Hematopoietic multipotent progenitor cell treated with erythropoietin and hydrocortisone succinate and interleukin-3 and kit ligand, for 4 days (in vitro differentiated cells): ENCODE results near the gene SLIT3.

Experiments used
- DNase-seq: peaks from one replicate; pipeline ENCODE4 v3.0.0-alpha.2; 2015

The SLIT3 gene

GRCh38 chr5:168681556-168682183 is 619.3 kb downstream of the SLIT3 start:
- DNase-seq = peak; percentile 5

- DNase-seq = no peak
Observed at GRCh38 chr5:168680395-168680794, 620.5 kb downstream of the SLIT3 start.

GRCh38 chr5:168679515-168679920 is 621.4 kb downstream of the SLIT3 start:
- peak; percentile 79 for DNase-seq

- no peak for DNase-seq
Observed at GRCh38 chr5:168676501-168676900, 624.4 kb downstream of the SLIT3 start.

- DNase-seq = no peak
Observed at GRCh38 chr5:168675883-168676408, 625.0 kb downstream of the SLIT3 start.

- no peak for DNase-seq
Observed at GRCh38 chr5:168674893-168675482, 626.0 kb downstream of the SLIT3 start.

- no peak for DNase-seq
Observed at GRCh38 chr5:168672888-168673287, 628.1 kb downstream of the SLIT3 start.

- no peak for DNase-seq
Observed at GRCh38 chr5:168672016-168672415, 628.9 kb downstream of the SLIT3 start.

- no peak for DNase-seq
Observed at GRCh38 chr5:168670881-168671575, 629.9 kb downstream of the SLIT3 start.

GRCh38 chr5:168669668-168670378 is 631.1 kb downstream of the SLIT3 start:
- DNase-seq = no peak

- no peak for DNase-seq
Observed at GRCh38 chr5:168669156-168669555, 631.8 kb downstream of the SLIT3 start.

- no peak for DNase-seq
Observed at GRCh38 chr5:168668078-168668477, 632.9 kb downstream of the SLIT3 start.

GRCh38 chr5:168667301-168667840 is 633.6 kb downstream of the SLIT3 start:
- DNase-seq = no peak

GRCh38 chr5:168666356-168666755 is 634.6 kb downstream of the SLIT3 start:
- no peak for DNase-seq

GRCh38 chr5:168663276-168664004 is 637.5 kb downstream of the SLIT3 start:
- no peak for DNase-seq

GRCh38 chr5:168661593-168662485 is 639.1 kb downstream of the SLIT3 start:
- no peak for DNase-seq

GRCh38 chr5:168660691-168661090 is 640.2 kb downstream of the SLIT3 start:
- no peak for DNase-seq

GRCh38 chr5:168659286-168659847 is 641.6 kb downstream of the SLIT3 start:
- no peak for DNase-seq

- DNase-seq = no peak
Observed at GRCh38 chr5:168658394-168658793, 642.5 kb downstream of the SLIT3 start.

- DNase-seq = no peak
Observed at GRCh38 chr5:168656633-168657032, 644.3 kb downstream of the SLIT3 start.

GRCh38 chr5:168655316-168655715 is 645.6 kb downstream of the SLIT3 start:
- no peak for DNase-seq
